CD1c-positive myeloid dendritic cell (primary cell): Measurements from ENCODE around the gene ADAMTSL5.

ENCODE experiments used
- DNase-seq: peaks from one replicate; pipeline ENCODE4 v3.0.0-alpha.2; 2016; ENCODE audit errors: extremely low spot score

ADAMTSL5 gene

GRCh38 chr19:1496714-1497577 lies 15.9 kb downstream of the ADAMTSL5 start:
- DNase-seq, result no peak

GRCh38 chr19:1495799-1496713 lies 16.8 kb downstream of the ADAMTSL5 start:
- DNase-seq, result no peak

GRCh38 chr19:1495051-1495798 lies 17.6 kb downstream of the ADAMTSL5 start:
- DNase-seq, result no peak

GRCh38 chr19:1494115-1494815 lies 18.6 kb downstream of the ADAMTSL5 start:
- no peak for DNase-seq

- DNase-seq, result no peak
Observed at GRCh38 chr19:1492474-1493006, 20.3 kb downstream of the ADAMTSL5 start.

GRCh38 chr19:1491849-1492170 lies 21.0 kb downstream of the ADAMTSL5 start:
- no peak for DNase-seq

GRCh38 chr19:1491114-1491848 lies 21.5 kb downstream of the ADAMTSL5 start, which contains the start of gene REEP6:
REEP6 (plus strand) TSS chr19:1491181; CDS start chr19:1491270, 89 bp downstream.
- DNase-seq, result no peak

GRCh38 chr19:1490311-1491113 lies 22.3 kb downstream of the ADAMTSL5 start, which contains the start of gene PCSK4:
PCSK4 (minus strand) TSS chr19:1490350; CDS start chr19:1490346, 4 bp downstream.
- DNase-seq, result peak; percentile 99

- no peak for DNase-seq
Observed at GRCh38 chr19:1489463-1490310, 23.1 kb downstream of the ADAMTSL5 start.

- DNase-seq, result no peak
Observed at GRCh38 chr19:1488282-1488601, 24.6 kb downstream of the ADAMTSL5 start.

- DNase-seq, result no peak
Observed at GRCh38 chr19:1487576-1488281, 25.1 kb downstream of the ADAMTSL5 start.

- no peak for DNase-seq
Observed at GRCh38 chr19:1486720-1487575, 25.9 kb downstream of the ADAMTSL5 start.

- no peak for DNase-seq
Observed at GRCh38 chr19:1483979-1484428, 28.8 kb downstream of the ADAMTSL5 start.

GRCh38 chr19:1483131-1483978 lies 29.5 kb downstream of the ADAMTSL5 start:
- no peak for DNase-seq

- no peak for DNase-seq
Observed at GRCh38 chr19:1482361-1483130, 30.3 kb downstream of the ADAMTSL5 start.
